GM12891 (cell line): Measurements from ENCODE around the gene C1orf198.
"Not testable (repeated sequence)": the region's sequence is repeated elsewhere in the genome, so short reads cannot be mapped to it uniquely, and the experiment has no call there.

Source experiments
- DNase-seq: peaks from one replicate; pipeline ENCODE4 v3.0.0; 2011; ENCODE audit warnings: low spot score; ENCODE audit not compliant: insufficient read length
- FAIRE-seq: peaks from 2 replicates; lab custom pipeline; 2011; peaks lifted over from hg19 to GRCh38; lab: Jason Lieb, UNC
- PAX5 ChIP-seq: IDR thresholded peaks from 2 replicates; pipeline ENCODE4 v1.6.1; 2011; ENCODE audit warnings: low read length, moderate library complexity, mild to moderate bottlenecking; ENCODE audit not compliant: insufficient read depth, severe bottlenecking
- POLR2A ChIP-seq: IDR thresholded peaks from 2 replicates; pipeline ENCODE4 v1.6.1; 2011; ENCODE audit warnings: low read depth, low read length, control low read depth
- POLR2AphosphoS5 ChIP-seq: IDR thresholded peaks from 2 replicates; pipeline ENCODE4 v1.6.1; 2011; ENCODE audit warnings: low read depth, low read length, control low read depth
- POU2F2 ChIP-seq: IDR thresholded peaks from 2 replicates; pipeline ENCODE4 v1.6.1; 2011; ENCODE audit warnings: low read depth, mild to moderate bottlenecking, control low read depth, low read length, moderate library complexity
- SPI1 ChIP-seq: IDR thresholded peaks from 2 replicates; pipeline ENCODE4 v1.6.1; 2011; ENCODE audit warnings: low read depth, low read length, control low read depth
- TAF1 ChIP-seq: IDR thresholded peaks from 2 replicates; pipeline ENCODE4 v1.6.1; 2011; ENCODE audit warnings: low read depth, low read length, control low read depth

C1orf198 gene

DNA sequence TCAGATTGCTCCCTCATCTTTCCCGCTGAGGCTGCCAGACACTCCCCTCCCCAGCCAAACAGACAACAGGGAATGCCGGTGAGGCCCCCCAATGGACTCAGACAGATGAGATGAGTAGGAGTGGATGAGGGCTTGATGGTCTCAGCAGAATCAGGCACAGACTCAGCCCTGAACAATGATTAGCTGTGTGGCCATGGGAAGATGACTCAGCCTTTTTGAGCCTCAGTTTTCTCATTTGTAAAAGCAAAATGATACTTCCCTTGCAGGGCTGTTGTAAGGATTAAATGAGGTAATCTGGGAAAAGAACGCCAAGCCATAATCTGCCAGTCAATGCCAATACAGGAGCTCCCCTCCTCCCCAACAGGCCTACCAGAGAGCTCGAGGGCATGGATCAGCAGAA lies 12.4 kb downstream of the C1orf198 start:
- no peak for DNase-seq

DNA sequence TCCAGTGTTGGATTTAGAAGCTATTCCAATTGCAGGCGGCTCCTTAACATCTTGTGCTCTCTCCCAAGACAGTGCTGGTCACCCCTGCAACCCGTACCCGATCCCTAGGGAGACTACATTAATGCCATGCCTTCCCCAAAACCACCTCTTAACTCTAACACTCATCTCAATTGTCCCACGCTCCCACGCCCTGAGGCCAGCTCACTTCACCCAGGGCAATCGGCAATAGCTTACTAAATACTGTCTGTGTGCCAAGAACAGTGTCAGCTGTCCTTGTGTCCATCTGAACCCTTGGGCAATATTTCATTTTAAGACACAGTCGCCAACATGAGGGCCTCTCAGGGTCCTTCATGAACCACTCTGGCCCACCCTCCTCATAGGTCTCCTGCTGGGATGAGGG lies 13.9 kb downstream of the C1orf198 start:
- DNase-seq (no peak), FAIRE-seq (no peak)
- TF ChIP-seq PAX5 (no peak), TAF1 (no peak), POLR2AphosphoS5 (no peak), POU2F2 (no peak), SPI1 (no peak)

More for the DNA sequence above, 12.4 kb downstream of the C1orf198 start:
- no peak for FAIRE-seq
- no peak for TF ChIP-seq POLR2AphosphoS5
- no peak for TF ChIP-seq PAX5
- no peak for TF ChIP-seq POLR2A
- no peak for TF ChIP-seq POU2F2
- TF ChIP-seq SPI1 = no peak
- no peak for TF ChIP-seq TAF1

DNA sequence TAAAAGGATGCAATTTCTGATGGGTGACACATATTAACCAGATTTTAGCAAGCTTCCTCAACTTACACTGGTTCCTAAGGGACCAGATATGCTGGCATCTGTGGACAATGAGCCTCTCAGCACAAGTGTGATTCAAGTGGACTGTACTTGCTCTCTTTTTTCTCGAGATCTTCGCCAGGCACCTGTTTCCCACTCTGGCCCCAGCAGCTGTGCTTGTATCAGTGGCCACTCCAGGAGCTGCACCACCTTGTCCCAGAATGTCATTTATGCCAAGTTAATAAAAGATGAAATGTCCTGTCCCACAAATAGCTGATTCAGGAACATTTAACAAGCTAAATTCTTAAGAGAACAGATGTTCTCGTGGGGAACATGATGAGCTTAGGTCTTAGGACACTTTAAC lies 14.6 kb downstream of the C1orf198 start:
- FAIRE-seq (no peak), DNase-seq (no peak)
- TF ChIP-seq POLR2A (no peak), PAX5 (no peak), TAF1 (no peak), POU2F2 (no peak), SPI1 (no peak), POLR2AphosphoS5 (no peak)

DNA sequence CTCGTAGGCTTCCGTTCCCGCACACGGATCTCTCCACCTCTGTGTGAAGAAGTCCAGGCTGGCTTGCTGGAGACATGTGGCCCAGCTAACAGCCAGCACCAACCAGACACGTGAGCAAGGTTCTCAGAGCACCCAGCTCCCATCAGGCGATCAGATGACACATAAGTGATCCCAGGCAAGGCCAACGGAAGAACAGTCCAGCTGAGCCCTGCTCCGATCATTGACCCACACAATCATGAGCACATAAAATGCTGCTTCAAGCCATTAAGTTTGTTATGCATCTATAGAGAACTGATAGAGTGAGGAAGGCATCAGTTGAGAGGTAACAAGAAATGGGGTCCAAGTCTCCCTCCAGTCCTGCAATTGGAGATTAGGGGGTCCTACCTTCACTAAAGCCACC lies 15.4 kb downstream of the C1orf198 start:
- DNase-seq (no peak), FAIRE-seq (no peak)
- TF ChIP-seq POLR2A (no peak), SPI1 (no peak), TAF1 (no peak), POLR2AphosphoS5 (no peak)

DNA sequence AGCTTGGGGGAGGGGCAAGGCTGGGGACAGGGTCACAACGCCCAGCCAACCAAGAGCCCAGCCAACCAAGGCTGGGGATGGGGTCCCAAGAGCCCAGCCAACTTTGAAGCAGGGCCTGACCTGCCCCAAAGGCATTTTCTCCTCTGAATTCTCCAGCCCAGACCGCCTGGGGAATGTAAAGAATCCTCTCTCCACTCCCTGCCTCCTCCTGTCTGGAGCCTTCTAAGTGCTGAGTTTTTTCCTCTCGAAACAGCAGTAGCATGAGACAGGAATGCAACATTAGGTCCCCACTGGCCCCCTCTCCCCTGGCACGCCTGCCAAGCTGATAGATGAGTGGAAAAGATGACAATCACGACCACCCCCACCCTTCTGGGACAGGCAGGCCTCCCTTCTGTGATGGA lies 17.0 kb downstream of the C1orf198 start:
- FAIRE-seq (no peak), DNase-seq (no peak)
- no peak for TF ChIP-seq POU2F2
- TF ChIP-seq PAX5 = no peak
- TF ChIP-seq TAF1 = no peak
- no peak for TF ChIP-seq POLR2A
- TF ChIP-seq POLR2AphosphoS5 = no peak
- TF ChIP-seq SPI1 = no peak

DNA sequence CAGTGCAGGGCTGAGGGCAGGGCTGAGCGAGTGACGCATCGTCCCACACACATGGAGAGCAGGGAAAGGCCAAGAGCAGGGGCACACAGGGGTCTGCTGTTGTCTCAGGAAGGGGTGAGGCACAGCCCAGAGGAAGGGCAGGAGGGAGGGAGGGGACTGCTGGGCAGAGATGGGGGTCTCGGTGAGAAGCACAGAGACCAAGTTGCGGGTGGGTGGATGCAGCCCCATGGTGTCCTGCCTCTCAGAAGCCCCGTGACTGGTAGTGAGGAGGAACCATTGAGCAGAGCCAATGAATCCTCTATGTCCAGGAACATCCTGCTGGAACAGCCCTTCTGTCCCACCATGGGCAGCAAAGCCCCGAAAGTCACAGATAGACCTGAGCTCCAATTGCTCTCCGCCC lies 17.8 kb downstream of the C1orf198 start:
- TF ChIP-seq POLR2A = no peak
- TF ChIP-seq POU2F2 = no peak
- no peak for TF ChIP-seq SPI1
- TF ChIP-seq POLR2AphosphoS5 = no peak
- TF ChIP-seq TAF1 = no peak
- TF ChIP-seq PAX5 = no peak
- FAIRE-seq (no peak), DNase-seq (no peak)

DNA sequence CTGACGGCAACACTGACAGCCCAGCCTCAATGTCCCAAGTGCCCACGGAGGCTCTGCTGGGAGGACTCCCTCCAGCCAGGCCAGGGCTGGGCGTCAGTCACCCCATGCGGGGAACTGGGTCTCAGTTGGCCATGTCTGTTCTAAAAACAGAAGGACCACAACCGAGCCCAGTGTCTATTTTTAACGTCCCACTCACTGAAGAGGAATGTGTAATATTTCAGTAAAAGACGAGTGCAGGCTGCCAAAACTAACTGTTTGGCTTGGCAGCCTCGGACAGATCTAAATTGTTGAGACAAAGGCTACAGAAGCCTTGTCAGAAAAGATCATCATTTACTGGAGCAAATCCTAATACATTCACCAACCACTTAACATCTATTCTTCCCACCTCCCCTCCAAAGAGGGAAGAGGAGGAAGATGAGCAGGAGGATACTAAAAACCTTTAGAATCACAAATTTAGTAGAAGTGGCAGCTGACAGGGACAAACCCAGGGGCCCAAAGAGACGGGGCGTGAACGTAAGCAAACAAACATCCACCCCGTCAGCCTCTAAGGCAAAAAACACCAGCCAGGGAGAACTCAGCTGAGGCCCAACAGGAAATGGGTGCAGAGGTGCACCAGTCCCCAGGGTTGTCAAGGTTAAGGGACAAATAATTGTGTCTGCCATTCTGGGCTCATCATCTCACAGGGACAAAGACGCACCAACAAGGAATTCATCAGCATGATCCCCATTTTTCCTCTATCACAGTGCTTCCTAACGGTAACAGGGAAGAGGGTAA lies 18.7 kb downstream of the C1orf198 start:
- FAIRE-seq = no peak
- DNase-seq = no peak
- TF ChIP-seq PAX5 = no peak
- no peak for TF ChIP-seq TAF1
- no peak for TF ChIP-seq SPI1
- TF ChIP-seq POU2F2 = no peak
- no peak for TF ChIP-seq POLR2A
- no peak for TF ChIP-seq POLR2AphosphoS5

DNA sequence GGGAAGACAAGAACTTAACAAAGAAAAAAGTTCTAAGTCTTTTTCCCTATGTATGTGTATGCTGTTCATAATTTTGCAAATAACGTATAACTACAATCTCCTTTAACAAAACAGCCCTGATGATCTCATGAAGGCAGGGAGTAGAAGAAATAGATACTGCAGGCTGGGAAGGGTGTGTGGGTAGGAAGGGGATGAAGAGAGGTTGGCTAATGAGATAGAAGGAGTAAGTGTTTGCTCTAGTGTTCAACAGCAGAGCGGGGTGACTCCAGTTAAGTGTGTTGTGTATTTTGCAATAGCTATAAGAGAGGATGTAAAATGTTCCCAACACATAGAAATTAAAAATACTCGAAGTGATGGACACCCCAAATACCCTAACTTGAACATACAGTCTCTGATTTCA lies 20.1 kb downstream of the C1orf198 start:
- FAIRE-seq = no peak
- no peak for DNase-seq
- TF ChIP-seq TAF1 (no peak), PAX5 (no peak), POLR2AphosphoS5 (no peak), POLR2A (no peak), POU2F2 (no peak), SPI1 (no peak)

DNA sequence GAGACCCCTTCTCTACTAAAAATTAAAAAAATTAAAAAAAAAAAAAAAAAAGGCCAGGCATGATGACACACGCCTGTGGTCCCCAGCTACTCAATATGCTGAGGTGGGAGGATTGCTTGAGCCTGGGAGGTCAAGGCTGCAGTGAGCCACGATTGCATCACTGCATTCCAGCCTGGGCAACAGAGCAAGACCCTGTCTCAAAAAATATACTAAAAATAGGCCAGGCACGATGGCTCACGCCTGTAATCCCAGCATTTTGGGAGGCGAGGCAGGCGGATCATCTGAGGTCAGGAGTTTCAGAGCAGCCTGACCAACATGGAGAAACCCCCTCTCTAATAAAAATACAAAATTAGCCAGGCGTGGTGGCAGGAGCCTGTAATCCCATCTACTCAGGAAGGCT lies 23.1 kb downstream of the C1orf198 start:
- not testable (repeated sequence) for DNase-seq, FAIRE-seq

DNA sequence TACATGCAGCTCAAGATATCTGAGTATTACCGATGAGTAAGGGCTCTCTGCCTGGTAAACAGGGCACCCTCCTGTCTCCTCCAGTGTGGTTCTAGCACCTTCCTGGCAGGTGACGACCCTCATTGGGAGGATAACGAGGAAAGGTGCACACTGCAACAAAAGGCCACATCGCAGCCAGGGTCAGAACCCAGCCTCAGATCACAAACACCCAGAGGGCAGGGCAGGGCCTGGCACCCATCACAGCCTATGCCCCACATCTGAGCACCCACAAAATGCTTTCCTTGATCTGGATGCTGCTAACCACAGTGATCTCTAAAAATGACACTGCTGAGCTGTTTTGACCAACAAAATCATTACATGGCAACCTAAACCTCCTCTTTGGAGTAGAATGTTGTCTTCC lies 23.8 kb downstream of the C1orf198 start:
- no peak for DNase-seq
- FAIRE-seq = no peak
- TF ChIP-seq SPI1 (no peak), POU2F2 (no peak)
